HG03064 (cell line): ENCODE data around the gene VARS1.

Experiments
- ATAC-seq: cut with Tn5 transposase; IDR thresholded peaks from one replicate; pipeline ENCODE4 v1.9.1; 2021; ENCODE audit warnings: low read depth; ENCODE audit not compliant: unreplicated experiment

The VARS1 gene

DNA sequence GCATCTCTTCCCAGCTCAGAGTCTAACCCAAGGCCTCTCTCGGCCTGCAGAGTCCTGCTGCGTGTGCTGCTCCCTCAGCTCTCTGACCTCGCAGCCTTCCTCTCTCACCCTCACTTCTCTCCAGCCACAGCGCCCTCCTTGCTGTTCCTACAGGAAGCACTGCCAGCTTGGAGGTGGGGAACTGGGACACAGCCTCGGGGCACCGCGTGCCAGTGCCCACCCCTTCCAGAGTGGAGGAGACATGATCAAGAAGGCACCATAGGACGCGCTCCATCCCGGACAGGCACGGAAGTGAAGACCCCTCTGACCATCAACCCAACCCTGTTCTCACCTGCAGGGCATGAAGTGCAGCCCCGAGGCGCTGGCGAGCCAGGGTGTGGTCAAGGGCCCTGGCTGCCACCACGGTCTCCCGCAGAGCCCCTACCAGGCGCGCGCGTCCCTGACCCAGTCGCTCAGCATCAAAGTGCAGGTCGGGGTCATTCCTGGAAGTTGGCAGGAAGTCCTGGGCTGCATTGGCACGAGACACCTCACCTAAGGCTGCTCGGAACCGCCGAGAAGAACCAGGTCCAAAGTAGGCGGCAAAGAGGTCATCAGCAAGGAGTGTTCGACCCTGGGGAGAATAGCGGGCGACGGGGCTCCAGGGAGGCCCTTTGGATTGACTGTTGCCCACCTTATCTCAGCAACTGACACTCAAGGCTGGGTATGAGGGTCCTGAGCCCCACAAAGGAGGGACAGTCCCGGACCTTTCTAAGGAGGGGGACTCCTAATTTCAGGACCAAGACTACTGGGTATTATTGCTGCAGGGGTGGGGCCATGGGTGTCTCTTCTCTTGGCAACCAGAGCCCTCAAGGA lies 19.7 kb downstream of the VARS1 start:
- no peak for ATAC-seq

DNA sequence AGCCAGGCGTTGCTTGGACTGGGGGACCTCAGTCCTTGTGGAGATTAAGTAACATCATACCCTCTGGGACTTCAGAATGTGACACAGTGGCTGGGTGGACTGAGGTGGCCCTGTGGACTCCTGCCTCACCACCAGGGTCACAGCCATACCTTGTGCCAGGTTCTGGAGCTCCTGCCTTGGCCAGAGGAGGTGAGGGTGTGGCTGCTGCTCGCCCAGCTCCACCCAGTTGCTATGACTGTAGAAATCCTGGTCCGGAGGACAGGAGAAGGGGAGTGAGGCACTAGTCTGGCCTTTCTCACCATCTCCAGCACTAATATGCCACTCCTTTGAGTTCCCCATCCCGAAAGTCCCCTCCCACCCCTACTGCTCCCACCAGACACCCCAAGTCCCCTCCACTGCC lies 20.4 kb downstream of the VARS1 start:
- no peak for ATAC-seq

DNA sequence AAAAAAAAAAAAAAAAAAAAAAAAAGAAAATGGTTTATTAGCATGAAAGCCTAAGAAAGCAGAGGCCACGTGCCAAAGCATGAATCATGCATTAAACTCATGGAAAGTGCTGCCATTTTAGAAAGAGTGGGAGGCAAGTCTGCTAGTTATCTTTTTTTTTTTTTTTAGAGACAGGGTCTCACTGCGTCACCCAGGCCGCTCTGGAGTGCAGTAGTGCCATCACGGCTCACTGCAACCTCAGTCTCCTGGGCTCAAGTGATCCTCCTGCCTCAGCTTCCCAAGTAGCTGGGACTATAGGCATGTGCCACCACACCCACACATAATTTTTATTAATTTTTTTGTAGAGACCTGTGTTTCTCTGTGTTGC lies 23.6 kb downstream of the VARS1 start:
- ATAC-seq, result no peak

DNA sequence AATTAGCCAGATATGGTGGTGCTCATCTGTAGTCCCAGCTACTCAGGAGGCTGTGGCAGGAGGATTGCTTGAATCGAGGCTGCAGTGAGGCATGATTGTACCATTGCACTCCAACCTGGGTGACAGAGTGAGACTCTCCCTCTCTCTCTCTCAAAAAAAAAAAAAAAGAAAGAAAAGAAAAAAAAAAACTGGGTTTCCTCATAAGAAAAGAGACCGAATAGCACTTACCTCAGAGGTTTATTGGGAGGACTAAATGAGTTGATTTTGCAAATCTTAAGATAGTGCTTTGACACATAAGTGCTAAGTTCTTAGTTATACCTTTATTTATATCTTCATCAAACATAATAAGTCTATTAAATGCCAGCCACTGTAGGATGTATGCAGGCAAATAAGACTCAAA lies 24.7 kb downstream of the VARS1 start:
- no peak for ATAC-seq

DNA sequence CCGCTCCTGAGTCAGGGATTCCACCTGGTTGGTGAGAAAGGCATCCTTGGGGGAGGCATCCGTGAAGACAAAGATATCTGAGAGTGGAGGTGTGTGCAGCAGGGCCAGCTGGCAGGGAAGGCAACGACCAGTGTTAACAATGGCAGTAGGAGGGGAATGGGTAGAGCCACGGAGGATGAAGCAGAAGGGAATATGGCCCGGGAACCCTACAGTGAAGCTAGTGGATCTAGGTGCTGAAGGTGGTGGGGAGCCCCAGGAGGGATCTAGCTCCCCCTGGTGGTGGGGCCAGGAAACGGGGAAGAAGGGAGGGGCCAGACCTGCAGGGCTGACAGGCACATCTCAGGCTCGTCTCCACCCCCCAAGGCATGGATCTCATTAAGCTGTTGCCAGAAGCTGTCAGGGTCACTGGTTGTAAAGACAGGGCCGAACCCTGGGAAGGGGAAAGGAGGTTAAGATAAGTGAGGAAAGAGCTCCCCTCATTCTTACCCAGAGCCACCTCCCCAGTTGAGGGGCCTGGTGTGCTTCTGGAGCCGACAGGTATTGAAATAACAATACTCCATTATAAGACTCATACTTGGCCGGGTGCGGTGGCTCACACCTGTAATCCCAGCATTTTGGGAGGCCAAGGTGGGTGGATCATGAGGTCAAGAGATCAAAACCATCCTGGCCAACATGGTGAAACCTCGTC lies 25.7 kb downstream of the VARS1 start:
- no peak for ATAC-seq

DNA sequence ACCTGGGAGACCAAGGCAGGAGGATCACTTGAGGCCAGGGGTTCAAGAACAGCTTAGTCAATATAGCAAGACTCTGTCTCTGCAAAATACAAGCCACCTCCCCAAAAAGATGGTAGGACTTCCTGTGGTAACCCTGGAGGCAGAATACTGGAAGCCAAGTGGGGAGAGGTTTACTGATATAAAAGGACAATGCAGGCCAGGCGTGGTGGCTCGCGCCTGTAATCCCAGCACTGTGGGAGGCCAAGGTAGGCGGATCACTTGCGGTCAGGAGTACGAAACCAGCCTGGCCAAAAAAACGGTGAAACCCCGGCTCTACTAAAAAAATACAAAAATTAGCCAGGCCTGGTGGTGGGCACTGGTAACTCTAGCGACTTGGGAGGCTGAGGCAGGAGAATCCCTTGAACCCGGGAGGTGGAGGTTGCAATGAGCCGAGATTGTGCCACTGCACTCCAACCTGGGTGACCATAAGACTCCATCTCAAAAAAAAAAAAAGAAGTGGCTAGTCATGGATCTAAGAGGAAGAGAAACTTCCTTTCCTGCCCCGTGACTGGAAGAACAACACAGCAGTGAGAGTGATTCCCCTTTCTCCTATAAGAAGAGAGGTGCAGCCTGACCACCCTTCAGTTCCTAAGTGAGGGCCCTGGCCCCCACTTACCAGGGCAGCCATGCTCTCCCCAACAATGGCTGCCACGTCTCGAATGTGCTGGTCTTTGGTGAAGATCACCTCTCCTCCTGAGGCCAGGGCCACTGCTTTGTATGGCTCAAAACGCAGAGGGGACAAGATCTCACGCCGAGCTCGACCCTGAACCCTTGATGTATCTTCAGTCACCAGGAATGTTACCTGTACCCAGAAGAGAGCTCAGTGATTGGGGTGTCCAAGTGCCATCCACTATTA lies 26.9 kb downstream of the VARS1 start:
- no peak for ATAC-seq

DNA sequence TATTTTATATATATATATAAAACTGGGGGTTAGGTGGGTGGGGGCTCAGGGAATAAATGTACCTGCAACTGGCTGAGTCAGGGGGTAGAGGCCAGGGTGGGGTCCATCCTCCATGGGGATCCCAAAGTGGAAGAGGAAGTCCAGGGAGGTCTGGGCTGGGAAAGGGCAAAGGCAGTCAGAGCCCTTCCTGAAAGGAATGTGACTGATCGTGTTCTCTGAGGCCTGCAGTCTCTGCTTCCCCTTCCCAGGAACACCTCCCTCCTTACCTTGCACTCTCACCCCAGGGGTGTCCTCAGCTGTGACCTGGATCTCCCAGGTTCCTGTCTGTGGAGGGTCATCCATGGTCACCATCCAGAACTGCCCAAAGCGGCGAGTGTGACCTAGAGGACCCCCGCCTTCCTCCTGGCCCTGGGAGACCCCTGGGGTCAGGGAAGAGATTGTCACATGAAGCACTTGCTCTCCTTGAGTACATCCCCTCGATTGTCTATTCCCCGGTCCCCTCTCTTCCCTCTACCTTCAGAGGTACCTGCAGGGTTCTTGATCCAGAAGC lies 28.4 kb downstream of the VARS1 start:
- no peak for ATAC-seq

DNA sequence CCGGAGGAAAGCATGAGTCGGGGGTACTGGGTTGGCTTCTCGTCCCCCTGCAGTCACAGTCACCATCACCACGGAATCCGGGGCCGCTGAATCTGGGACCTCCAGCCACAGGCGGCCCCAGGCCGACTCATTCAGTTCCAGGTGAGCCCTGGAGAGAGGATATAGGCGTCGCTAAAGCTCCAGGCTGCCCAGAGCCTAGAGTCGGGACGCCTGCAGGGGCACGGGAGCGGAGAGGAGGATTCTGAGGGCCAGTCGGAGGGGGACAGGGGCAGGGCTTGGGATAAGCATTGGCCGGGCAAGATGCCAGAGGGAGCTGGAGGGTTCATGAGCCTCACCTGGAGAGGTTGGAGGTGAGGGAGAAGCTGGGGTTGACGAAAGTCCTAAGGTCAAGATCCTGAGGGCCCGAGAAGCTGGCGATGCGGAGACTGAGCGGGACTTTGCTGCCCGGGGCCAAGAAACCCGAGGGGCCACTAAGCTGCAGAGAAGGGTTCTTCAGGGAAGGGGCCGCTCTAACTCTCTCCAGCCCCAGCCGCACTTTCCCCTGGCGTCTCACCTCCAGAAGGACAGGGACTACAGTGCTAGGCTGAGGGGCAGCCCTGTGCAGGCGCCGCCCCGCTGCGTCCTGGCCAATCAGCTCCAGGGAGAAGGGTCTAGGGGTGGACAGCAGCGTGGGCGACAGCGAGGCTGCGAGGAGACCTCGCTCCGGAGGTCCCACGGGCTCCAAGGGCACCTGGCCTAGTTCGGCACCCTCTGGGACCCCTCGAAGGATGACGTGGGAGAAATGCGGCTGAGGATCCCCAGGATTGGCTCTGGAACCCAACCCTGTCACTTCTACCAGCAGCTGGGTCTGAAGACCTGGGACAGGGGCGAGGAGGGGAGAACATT lies 29.4 kb downstream of the VARS1 start:
- ATAC-seq, result no peak

DNA sequence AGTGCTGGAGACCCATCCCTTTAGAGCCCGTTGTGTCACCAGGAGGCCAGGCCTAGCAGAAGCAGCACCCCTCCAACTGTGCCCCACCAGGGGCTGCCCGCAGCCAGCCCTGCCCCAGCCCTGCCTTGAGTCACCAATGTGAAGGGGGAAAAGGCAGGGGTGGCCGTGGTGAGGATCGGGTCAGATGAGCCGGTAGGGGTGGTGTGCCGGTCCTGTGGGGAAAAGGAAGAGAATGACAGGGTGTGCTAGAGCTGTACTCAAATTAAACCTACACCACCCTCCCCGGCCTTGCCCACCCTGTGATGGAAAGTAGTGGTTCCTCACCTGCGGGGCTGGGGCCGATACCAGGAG lies 30.0 kb downstream of the VARS1 start:
- no peak for ATAC-seq

DNA sequence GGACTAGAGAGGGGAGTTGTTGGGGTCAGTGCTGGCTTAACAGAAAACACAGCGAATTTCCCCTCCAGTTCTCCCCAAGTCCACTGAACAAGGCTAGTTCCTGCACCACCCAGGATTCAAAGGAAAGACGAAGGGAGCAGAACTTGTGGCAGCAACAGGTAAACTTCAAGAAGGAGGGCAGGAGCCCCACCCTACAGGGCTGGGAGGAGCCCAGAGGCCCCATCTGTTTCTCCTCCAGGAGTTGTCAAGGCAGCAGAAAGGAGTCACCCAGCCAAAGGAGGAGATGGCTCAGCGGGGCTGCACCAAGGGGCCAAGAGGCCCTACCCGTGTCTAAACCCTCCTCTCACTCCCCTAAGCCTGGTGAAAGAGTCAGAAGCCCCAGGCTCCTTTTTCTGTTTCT lies 31.4 kb downstream of the VARS1 start:
- ATAC-seq, result no peak

DNA sequence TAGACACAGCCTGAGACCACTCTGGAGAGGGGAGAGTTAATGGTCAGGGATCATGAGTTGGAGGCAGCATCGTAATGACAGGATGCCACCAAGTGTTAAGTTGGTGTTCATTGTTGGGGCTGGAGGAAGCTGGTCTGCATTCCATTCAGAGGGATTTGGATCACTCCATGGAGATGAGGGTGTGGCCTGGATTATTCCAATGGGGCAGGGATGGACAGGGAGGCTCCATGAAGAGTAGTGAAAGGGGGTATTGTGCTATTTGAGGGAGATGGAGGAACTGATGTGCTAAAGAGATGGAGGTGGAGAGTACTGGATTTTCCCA lies 32.0 kb downstream of the VARS1 start:
- no peak for ATAC-seq

DNA sequence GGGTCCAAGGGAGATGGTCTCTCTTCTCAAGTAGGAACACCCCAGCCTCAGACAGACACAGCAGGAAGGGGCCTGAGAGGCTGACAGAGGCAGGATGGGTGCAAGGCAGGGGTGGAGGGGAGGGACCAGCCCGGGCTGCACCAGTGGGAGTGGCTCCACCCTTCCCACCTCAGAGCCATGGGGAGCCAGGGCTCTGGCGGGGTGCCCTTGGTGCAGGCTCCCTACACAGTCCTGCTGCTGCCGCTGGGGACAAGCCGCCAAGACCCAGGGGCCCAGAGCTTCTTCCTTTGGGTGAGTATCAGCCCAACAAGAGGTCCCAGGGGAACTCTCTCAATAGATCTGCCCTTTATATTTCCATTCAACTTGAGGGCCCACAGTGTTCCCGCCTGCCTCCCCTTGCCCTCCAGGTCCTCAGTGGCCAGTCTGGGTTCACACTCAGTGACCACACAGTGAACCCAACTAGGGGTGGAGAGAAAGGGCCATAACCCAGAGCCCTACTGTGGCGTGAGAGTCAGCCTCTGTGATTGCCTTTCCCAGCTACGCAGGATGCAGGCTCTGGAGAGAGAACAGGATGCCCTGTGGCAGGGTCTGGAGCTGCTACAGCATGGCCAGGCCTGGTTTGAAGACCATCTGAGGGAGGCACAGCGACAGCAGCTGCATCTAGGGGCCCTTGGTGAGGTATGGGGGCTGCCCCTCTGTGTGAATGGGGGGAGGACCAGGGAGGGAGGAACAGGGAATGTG lies 32.5 kb downstream of the VARS1 start:
- ATAC-seq, result no peak

DNA sequence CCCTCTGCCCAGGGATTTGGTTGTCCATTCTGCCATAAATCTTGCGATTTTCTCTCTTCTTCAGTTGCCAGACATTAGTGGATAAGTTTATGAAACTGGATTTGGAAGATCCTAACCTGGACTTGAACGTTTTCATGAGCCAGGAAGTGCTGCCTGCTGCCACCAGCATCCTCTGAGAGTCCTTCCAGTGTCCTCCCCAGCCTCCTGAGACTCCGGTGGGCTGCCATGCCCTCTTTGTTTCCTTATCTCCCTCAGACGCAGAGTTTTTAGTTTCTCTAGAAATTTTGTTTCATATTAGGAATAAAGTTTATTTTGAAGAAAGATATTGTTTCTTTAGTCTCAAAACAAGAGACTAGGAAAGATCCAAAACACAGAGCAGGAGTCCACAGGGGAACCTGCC lies 33.2 kb downstream of the VARS1 start, which contains the start of gene SAPCD1:
SAPCD1 (plus strand) TSS at position 301 of the 400 bp plus-strand sequence. CDS start 399 bp downstream, outside the sequence.
- no peak for ATAC-seq

DNA sequence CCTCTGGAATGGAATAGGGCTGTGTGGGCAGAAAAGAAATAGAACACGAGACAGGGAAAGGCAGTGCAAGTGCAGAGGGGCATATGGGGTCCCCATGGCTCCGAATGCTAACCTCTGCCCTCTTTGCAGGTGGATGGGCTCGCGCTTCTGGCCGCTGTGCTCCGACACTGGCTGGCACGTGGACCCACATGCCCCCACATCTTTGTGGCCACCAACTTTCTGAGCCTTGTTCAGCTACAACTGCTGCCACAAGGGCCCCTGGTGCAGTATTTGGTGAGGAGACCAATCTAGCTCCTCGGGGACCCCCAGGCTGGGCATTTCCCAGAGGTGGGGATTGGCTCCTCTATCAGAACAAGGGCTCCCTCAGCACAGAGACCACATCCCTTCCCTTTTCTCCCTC lies 34.2 kb downstream of the VARS1 start:
- no peak for ATAC-seq

DNA sequence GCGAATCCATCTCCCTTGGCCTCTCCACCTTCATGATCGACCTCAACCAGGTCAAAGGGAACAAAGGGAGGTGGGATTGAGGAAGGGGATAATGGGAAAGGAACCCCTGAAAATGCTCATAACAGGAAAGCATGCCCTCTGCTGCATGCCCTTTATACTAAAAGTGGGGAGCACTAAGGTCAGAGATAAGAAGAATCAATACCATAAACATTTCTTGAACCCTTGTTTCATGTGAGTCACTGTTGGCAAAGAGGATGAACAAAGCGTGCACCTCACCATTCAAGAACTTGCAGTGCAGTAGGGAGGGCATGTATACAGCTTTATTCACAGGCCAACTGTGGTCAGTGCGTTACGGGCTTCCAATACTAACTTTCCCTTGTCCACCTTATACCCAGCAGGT lies 34.8 kb downstream of the VARS1 start:
- ATAC-seq, result no peak

DNA sequence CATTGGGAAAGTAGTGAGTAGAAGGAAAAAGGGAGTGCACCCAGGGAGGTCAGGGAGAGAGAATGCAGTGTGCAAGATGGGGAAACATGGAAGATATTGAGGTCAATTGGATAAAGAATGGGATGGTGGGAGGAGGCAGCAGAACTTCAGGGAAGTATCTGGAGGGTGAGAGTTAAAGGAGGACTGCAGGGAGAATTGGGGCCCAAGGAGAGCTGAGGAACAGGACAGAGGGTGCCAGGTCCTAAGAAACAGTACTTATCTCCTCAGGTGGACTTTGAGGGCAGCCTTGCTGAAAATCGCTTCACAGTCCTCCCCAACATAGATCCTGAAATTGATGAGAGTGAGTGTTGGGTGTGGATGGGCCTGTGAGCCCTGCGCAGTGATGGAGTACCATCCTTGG lies 37.3 kb downstream of the VARS1 start:
- ATAC-seq, result no peak

DNA sequence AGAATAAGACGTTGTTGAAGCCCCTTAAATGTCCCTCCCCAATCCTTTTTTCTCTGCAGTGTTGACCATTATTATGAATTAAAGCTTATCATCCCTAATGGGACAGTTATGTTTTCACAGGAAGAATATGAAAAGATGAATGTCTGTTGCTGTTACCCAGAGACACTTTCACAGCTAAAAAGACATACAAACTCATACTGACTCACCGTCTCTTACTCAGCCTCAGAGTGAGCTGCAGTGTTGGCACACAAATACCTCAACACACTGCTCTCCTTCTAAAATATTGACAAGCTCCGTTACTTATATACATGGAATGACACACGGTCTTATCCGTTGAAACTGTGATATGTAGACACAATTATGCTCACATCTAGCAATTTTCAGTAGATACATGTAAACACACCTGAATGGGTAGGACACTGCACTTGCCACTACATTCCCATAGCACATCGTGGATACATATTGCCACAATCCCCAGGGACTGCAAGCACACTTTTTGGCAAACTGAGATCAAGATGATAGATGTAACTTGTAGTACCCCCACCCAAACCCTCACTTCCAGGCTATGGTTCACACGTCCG lies 42.7 kb downstream of the VARS1 start:
- ATAC-seq, result no peak

DNA sequence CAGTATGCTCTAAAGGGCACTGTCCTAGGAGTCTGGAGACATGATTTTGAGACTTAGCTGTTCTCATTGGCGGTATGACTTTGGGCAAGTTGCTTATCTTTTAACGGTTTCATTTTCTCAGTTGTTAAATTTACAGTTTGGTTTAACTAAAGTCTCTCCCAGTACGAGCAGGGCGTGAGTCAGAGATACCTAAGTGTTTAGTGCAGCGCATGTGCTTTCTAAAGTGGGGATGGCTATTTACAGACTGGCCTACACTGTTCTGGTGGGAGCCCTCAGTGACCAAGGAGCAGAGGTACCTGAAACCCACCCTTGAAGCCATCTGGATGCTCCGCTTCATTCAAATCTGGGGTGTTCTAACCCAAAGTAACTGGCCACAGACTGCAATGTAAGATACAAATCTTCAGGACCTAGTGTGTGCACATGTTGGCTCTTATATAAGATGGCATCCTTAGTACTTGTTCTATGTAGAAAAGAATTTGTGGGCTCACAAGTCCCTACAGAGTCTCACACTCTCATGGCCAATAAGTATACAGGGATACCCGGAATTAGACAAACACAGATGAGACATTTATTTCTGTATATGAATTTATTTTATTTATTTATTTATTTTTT lies 45.0 kb downstream of the VARS1 start:
- ATAC-seq, result no peak
